Stimulated activated naive CD8-positive, alpha-beta T cell treated with anti-CD3 and anti-CD28 coated beads, Interleukin-15, Interleukin-2, amounts not matched to agents 100 U/mL and 50 U/mL, for 24 hours (primary cell): ENCODE results near the gene CYBC1.

Experiments
- ATAC-seq: fragments of 150-1000 bp; cut with Tn5 transposase; one replicate; pipeline ENCODE4 v1.10.0; 2021
- DNase-seq: peaks from one replicate; pipeline ENCODE4 v3.0.0; 2021

CYBC1 gene

GRCh38 chr17:82450357-82451106 is at the start of gene CYBC1:
CYBC1 (minus strand) TSS chr17:82450752; CDS start chr17:82449254, 1,498 bp downstream.
- ATAC-seq (peak; percentile 82), DNase-seq (peak; percentile 97)

DNA sequence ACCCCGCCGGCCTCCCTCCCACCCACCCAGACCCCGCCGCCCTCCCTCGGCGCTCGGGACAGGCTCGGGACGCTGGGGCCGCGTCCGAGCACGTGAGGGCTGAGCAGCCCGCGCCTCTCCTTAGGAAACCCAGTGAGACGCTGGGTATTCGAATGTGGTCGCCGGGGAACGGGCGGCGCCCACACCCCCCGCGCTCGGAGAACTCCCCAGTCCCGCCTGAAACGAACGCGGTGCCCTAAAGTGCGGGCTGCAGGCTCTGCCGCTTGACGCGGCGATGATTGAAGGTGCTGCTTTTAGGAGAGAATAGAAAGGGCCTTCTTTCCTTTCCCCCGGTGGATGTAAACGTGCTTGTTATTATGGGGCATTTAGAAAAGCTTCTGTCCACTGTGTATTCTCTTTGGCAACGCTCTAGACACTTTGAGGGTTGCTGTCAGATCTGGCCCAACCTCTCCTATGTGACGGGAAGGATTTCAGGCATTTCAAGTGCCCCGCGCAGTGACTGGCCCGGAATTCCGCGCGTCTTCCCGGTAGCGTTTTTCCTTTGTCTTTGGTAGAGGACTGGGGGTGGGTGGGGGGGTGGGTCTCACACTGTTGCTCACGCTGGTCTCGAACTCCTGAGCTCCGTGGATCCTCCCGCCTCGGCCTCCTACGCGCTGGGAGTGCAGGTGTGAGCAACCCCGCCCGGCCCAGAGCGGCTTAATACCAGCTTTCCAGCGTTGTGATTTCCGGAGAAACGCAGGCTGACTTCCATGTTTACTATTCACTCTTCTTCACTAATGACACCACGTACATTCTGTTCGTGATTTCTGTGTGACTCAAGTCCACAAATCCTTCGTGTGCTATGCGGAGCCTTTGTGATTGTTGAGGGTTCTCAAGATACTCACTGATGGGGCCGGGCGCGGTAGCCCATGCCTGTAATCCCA is 47.2 kb upstream of the CYBC1 start:
- peak; percentile 53 for DNase-seq
- peak; percentile 6 for ATAC-seq

DNA sequence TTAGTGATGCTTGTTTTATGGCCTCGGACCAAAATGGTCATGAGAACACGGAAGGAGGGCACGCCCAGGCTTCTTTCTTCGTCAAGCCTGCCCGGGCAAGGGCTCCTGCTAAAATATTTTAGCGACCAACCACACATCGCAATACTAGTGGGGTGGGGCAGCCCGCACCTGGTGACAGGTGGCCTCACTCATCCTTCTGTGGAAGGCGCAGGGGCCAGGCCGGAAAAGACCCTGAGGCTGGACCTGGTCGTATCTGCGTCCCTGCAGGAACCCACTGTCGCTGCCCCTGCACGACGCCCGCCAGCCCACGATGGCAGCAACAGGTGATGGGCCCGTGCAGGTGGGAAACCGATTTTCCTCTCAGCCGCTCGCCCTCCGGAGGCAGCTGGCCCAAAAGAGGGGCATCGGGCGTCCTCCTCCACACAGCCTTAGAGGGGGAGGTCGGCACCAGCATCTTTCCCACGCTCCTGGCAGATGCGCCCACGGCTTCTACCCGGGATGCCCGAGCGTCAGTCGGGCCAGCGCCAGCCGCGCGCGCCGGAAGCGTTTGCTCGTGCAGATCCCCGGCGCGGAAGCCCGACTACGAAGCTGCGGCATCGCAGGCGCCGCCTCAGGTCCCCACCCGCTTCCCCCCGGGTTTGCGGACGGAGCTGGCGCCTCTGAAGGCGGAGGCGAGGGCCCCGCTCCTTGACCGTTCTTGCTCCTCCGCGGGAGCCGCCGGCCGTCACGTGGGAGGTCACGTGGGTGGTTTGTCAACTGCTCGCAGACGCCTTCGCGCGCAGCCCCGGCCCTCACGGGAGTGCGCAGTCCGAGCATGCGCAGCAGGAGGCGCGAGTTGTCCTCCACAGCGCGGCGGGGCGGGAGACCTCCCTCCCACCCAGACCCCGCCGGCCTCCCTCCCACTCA is 46.2 kb upstream of the CYBC1 start:
- ATAC-seq (peak; percentile 50), DNase-seq (peak; percentile 96)

DNA sequence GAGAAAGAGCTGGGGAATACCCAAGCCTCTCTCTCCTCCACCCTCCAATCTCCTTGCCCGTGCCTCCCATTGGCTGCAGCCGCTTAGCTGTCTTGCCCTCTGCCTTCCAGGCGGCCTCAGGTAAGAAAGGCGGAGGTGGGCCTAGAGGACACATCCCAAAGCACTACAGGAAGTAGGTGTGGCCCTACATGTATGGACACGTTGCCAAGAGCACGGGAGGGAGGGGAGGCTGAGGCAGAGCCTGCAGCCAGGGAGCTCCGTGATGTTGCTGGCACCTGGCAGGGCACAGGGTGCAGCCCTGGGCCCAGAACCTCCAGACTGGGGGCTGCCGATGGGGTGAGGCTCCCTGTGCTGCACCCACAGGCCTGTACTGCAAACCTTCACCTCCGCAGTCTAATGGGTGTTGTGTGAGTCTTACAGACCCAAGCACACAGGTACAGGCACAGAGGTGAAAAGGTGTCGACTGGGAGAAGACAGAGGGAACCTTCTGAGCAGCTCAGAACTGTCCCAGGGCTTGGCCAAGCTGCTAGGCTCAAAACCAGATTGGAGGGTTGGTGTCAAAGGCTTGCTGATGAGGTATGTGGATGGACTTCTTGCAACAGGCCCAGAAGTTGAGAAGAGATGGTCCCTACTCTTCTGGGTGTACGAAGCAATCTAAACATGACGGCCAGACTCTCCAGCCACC is 45.4 kb upstream of the CYBC1 start:
- ATAC-seq (no peak), DNase-seq (peak; percentile 20)

GRCh38 chr17:82494236-82495055 is 43.9 kb upstream of the CYBC1 start:
- DNase-seq, result peak; percentile 85
- ATAC-seq, result peak; percentile 92

GRCh38 chr17:82493226-82493781 is 42.8 kb upstream of the CYBC1 start:
- ATAC-seq, result no peak
- DNase-seq, result no peak

DNA sequence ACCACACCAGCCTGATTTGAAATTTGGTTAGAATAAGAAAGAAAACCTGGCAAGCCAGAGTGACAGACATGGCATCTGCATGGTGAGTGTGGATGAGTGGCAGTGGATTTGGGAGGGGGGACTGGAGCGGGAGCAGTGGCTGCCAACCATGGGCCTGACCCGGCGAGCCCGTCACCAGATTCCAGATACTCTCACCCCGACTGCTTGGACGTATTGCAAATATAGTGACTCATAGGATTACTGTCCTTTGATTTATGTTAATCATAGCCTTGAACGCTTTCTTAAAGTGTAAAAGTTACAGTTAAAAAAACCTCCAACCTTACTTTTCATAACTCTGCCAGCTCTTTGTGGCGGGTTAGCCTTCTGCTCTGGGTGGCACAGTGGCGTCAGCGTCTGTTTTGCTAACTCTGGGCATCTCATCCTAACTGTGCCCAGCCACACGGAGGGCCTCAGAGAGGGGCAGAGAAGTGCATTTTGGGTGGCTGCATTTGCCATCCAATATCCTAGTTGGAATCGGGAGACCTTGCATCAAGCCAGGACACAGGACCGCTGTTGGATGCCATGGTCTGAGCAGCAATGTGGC is 42.2 kb upstream of the CYBC1 start:
- no peak for DNase-seq
- ATAC-seq, result no peak

DNA sequence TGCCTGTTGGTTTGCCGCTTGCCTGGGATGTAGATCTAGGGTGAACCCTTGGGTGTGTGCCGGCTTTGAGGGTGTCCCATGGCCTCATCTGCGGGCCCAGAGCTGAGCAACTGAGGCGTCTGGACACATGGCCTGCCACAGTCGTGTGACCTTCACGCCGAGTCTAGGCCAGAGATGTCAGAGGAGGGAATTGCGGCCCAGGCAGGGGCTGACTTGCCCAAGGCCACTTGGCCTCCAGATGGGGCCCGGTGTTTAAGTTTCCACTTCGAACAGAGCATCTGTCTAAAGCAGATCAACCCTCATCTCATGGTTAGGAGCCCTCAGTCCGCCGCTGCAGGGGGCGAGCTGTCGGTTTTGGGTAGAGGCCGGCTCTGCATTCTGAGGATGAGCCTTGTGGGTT is 41.0 kb upstream of the CYBC1 start:
- ATAC-seq, result no peak
- DNase-seq, result no peak

GRCh38 chr17:82491196-82491530 is 40.6 kb upstream of the CYBC1 start:
- ATAC-seq (no peak), DNase-seq (no peak)

- no peak for ATAC-seq
These were observed 40.1 kb upstream of the CYBC1 start for GRCh38 chr17:82490512-82491195.

DNA sequence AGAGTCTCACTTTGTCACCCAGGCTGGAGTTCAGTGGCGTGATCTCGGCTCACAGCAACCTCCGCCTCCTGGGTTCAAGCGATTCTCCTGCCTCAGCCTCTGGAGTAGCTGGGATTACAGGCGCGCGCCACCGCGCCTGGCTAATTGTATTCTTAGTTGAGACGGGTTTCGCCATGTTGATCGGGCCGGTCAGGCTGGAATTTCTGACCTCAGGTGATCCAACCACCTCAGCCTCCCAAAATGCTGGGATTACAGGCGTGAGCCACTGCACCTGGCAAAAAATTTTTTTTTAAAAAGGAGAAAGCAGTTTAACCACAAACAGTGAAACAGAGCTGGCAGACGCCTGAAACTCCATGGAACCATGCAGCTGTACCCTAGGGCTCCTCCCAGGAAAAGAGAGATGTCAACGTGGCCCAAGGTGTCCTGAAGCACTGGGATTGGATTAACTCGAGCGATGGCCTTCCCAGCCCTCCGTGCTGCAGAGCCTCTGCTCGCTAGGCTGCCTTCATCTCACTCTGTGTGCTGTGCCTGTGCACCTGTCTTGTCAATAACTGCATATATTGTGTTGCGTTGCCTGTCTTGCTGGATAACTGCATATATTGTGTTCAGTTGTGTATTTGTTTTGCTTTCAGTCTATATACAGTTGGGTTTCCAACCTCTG is 39.4 kb upstream of the CYBC1 start:
- DNase-seq (no peak), ATAC-seq (no peak)

More at GRCh38 chr17:82490512-82491195, 40.1 kb upstream of the CYBC1 start:
- no peak for DNase-seq

GRCh38 chr17:82489117-82489516 is 38.6 kb upstream of the CYBC1 start:
- no peak for DNase-seq

DNA sequence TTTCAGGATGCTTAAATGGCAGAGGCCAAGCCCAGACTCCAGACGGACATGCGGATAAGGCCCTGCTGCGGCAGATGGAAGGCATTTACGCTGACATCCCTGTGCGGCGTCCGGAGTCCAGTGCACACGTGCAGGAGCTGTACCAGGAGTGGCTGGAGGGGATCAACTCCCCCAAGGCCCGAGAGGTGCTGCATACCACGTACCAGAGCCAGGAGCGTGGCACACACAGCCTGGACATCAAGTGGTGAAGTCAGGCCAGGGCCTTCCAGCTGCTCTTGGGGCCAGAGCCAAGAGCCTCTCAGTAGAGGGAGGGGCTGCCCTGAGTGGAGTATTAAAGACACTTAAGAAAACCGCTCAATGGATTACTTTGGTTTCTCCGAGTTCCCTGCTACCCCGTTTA is 37.4 kb upstream of the CYBC1 start:
- no peak for DNase-seq
- ATAC-seq, result no peak

More at GRCh38 chr17:82489117-82489516, 38.6 kb upstream of the CYBC1 start:
- ATAC-seq, result no peak

GRCh38 chr17:82486231-82487094 is 35.9 kb upstream of the CYBC1 start:
- DNase-seq (no peak), ATAC-seq (no peak)

DNA sequence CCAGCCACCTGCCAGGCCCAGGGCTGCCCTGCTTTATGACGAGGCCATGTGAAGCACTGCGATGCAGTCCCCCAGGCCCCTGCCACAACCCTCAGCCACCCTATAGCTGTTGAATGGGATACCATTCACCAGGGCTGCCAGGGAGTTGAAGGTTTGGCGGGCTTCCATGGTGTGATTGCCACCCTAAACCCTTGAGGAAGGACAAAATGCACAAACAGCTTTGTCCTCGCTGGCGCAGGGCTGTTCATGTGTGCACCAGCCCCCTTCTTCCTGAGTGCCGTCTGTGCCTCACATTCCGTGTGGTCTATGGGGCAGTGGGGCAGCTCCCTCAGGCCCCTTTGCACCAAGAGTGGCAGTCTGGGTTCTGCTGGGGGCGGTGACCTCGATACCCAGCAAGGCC is 33.3 kb upstream of the CYBC1 start:
- ATAC-seq (no peak), DNase-seq (no peak)

- ATAC-seq, result no peak
These were observed 32.7 kb upstream of the CYBC1 start for GRCh38 chr17:82483204-82483660.

DNA sequence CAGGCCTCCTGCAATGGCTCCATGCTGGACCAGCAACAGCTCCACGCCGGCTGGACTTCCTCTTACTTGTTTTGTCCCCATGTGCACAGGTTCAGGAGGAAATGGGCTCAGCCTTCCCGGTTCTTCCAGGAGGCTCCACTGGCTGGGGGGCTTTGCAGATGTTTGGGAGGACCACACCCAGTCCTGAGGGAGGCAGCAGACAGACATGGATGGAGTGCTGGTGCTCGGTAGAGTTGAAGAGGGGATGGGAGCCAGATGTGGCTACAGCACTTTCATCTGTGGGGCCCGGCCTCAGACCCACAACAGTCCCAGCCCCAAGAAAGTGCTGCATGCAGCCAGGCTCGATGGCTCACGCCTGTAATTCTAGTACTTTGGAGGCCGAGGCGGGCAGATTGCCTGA is 29.8 kb upstream of the CYBC1 start:
- no peak for DNase-seq
- no peak for ATAC-seq

More at GRCh38 chr17:82483204-82483660, 32.7 kb upstream of the CYBC1 start:
- DNase-seq, result no peak

DNA sequence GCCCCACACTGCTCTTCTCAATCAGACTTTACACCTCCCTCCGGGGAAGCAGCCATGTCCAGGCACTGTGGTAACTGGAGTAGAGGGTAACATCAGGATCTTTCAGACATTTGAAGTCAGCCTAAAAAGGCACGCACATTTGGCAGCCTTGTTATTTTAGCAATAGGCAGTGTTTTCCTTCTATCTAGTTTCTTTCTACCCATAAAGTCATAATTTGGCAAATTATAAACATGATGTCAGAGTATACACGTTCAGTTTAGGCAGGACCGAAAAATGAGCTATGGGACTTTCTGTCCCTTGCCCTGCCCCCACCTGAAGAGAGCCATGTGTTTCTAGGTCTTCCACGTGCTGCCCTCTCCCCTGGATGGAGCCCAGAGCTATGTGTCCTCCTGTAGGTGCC is 29.1 kb upstream of the CYBC1 start:
- no peak for DNase-seq
- ATAC-seq, result no peak
